HK-2 (cell line): Measurements from ENCODE around the gene DCUN1D3.
"Not testable (repeated sequence)": the region's sequence is repeated elsewhere in the genome, so short reads cannot be mapped to it uniquely, and the experiment has no call there.

Experiments
- DNase-seq: peaks from one replicate; pipeline ENCODE4 v3.0.0-alpha.2; 2018; ENCODE audit not compliant: unreplicated experiment

The DCUN1D3 gene

DNA sequence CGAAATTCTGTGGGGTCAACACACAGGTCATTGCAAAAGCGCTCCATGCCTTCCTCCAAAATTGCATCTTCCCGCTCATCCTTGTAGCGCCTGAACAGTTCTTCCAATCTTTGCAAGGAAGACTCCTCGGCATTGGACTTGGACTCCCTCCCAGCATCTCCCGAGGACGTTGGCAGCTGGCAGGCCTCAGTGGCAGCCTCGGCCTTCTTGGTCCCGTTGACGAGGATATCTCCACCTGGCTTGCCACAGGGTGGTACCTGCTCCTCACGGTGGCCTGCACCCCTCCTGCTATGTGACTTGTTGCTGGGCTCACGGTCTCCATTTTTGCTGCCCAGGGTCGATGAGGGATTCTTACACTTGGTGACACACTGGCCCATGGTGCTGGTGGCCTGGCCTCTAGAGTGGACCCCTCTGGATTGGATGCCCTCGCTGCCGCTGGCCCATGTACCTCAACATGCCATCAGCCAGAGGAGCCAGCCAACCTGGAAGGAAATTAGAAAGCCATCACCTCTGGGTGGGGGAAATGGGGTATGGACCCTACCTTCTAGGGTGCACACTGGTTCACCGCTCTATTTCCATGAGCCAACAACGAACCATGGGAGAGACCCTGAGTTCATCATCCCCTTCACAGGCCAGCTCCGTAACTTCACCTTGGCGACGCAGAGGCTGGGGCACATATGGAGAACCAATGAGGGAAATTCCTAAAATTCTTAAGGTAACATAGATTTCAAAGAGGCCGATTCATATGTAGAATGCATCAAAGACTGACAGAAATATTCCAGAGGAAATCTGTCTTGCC is 37.8 kb downstream of the DCUN1D3 start:
- DNase-seq = no peak

DNA sequence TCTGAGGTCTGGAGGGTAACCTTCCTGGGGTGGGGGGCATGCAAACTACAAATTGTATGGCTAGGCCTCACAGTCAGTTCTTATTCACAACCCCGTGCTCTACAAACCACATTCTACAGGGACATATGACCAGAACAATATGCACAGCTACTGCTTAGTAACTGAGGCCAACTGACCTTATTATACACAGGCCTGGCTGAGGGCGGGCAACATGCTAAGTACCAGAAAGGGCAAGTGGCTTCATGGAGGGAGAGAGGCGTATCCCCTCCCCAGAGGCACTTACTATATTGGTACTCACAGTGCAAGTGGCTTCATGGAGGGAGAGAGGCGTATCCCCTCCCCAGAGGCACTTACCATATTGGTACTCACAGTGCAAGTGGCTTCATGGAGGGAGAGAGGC is 39.2 kb downstream of the DCUN1D3 start:
- not testable (repeated sequence) for DNase-seq

DNA sequence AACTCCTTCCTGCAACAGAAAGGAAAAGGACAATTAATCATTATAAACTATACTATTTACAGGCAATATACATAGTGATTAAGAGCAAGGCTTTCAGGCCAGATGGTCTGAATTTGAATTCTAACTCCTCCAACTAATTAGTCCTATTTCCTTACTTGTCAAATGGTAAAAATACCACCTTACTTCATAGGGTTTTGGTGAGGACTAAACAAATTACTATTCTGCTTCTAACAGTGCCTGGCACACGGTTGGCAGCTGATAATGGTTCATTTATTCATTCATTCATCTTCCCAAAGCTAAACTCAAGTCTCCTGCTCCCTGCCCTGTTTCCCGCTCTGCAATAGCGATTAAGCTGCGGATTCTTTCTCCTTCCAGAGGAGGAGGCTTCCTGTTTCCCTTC is 39.8 kb downstream of the DCUN1D3 start:
- DNase-seq = no peak

- no peak for DNase-seq
These were observed 40.5 kb downstream of the DCUN1D3 start for GRCh38 chr16:20859699-20860098.

DNA sequence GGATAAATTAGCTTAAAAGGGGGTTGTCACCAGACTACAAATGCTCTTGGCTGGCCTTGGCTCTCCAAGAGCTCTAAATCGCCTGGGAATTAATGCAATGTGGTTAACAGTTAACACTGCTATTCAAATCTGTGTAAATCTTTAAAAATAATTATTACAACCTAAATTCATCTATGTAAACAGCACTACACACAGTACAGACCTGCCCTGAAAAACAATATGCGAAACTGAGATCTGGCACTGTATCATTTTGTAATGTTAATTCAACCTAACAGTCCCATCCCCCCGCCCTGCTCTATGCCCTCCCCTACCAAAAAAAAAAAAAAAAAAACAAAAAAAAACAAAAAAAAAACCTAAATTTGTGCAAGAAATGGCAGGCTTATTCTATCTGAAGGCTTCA is 40.9 kb downstream of the DCUN1D3 start:
- DNase-seq = no peak

DNA sequence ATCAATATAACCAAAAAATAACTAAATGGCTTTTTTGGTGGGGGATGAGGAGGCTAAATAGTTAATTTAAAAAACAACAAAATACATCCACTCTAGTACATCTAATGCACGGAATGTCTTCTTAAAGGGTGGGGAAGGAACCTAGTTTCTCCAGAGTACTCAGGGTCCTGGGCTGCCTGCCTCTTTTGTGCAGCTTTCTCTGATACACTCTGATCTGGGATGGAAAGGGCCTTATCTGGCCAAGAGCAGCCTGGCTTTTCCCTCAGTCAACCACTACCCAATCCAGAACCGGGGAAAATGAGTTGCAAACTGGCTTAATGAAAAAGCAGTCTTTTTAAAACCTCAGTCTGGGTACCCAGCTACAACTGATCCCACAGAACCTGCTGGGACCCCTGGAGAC is 42.9 kb downstream of the DCUN1D3 start:
- no peak for DNase-seq

DNA sequence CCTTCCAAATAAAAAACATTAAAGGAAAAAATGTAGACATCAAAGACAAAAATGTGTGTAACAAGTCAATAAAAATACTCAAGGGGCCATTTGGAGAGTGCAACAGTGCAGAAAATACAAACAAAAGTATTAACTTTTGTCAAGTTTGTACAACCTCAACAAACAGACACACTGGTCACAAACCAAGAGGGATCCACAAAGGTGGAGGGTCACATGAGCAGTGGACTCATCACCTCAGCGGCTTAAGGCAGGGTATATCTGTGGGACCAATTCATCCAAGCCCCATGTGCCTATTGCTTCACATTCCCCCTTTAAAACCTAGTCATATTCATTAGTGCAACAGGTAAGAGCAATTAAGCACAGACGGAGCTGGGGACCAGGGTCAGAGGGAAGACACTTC is 45.2 kb downstream of the DCUN1D3 start:
- DNase-seq = no peak

GRCh38 chr16:20853981-20854620 is 46.1 kb downstream of the DCUN1D3 start:
- DNase-seq = no peak

- DNase-seq = no peak
These were observed 47.0 kb downstream of the DCUN1D3 start for GRCh38 chr16:20853143-20853542.

GRCh38 chr16:20851601-20852000 is 48.6 kb downstream of the DCUN1D3 start:
- no peak for DNase-seq

DNA sequence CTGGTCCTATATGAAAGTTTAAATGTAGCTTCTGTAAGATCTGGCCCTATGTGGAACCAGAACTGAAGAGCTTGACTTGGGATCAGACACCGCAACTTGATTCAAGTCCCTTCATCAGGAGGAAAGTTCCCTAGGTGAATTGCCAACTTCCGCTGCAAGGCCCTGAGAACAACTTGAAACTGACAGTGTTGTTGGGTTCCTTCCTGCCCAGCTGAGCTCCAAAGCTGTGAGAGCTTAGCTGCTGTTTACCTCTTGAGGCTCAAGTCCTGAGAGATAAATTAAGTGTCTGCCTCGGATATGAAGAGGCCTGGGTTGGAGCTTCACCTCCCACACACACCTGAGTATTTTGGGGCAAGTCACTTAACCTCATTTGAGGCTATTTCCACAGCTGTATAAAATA is 49.2 kb downstream of the DCUN1D3 start:
- DNase-seq = no peak

DNA sequence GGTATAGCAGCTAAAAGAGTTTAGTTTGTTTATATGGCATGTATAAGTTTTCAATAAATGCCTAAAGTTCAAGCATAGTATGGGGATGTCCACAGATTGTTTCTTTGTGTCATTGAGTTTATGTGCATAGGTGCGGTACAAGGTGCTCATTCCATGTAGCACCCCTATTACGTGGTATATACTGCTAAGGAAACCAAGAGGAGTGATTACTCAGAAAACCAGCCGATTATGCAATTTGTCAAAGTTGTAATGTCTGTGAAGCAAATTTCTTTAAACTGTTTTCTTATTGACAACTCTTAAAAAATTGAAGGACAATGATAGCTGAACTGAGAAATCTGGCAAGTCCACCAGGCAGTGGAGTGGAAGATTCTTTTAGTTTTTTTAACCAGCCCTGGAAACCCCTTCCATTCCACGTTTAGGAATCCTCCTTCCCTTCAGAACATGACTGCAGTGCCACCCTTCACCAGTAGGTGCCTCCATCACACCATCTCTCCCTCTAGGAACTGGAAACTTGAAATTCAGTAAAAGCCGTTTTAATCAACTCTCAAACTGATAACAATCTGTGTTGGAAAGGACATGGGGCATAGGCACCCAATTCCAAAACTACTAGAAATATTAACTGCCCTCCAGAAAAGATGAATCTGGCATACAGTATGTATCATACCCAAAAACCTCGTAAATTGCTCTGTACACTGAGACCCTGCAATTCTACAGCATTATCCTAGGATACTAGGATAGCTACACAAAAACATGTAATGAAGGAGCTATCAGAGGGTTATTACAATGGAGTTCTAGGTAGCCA is 50.4 kb downstream of the DCUN1D3 start:
- peak; percentile 47 for DNase-seq

DNA sequence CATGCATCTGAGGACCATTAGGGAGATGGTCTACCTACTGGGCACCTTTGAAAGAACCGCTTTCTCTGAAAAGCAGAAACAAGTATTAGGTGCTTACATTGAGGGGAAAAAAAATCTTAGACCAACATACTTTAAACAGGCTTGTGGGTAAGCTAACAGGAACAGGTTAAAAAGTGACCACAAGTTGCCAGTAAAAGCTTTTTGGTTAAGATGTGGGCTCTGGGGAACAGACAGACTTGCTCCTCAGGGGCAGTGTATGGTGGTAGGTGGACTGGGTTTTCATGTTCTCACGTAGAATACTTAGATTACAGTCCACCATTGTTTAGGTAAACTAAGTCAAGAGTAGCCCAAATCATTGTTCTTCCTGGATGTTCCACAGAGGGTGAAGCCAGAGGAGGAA is 52.6 kb downstream of the DCUN1D3 start:
- DNase-seq = no peak

DNA sequence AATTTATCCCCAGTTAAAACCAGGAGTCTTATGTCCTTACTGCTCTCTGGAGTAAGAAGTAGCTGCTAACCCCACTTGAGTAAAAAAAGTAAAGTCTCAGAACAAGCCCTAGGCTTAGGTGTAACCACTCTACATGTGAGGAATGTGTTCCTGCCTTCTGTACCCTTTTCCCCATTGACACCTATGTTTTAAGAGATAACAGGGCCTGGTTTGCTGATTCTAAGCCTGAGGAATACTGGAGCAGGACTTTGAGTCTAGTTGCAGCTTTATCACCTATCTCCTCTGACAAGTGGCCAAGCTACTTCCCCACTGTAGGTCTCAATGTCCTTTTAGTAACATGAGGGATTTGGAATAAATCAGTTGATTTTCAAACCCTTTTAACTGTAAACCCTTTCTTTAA is 53.6 kb downstream of the DCUN1D3 start:
- no peak for DNase-seq

GRCh38 chr16:20846030-20846429 is 54.1 kb downstream of the DCUN1D3 start:
- DNase-seq = no peak

DNA sequence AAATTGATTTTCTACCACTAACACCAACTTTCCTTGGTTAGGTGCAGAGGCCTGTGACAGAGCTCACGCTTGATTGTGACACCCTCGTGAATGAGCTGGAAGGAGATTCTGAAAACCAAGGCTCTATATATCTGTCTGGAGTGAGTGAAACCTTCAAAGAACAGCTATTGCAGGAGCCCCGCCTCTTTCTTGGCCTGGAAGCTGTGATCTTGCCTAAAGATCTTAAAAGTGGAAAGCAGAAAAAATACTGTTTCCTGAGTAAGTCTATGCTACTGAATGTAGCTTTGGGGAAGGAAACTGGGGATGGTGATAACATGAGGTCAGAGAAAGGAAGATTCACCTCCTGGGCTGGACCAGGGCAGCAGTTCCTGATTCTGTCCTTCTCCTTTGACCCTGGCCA is 55.6 kb downstream of the DCUN1D3 start:
- no peak for DNase-seq

DNA sequence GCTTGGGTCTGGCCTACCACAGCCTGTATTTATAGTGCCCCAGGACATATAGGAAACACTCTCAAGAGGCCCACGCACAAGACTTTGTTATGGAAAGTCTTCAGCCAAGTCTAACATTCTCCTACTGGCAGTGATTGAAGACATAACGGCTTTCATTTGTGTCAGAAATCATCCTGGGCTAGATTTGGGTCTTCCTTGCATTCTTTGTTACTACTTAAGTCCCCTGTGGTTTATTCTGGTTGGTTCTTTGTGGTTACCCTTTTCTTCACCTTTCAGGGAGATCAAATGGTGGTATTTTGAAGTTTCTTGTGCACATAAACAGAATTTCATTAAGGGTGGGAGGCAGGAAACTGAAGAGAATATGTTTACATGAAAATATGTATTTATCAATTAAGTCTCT is 56.1 kb downstream of the DCUN1D3 start:
- no peak for DNase-seq

DNA sequence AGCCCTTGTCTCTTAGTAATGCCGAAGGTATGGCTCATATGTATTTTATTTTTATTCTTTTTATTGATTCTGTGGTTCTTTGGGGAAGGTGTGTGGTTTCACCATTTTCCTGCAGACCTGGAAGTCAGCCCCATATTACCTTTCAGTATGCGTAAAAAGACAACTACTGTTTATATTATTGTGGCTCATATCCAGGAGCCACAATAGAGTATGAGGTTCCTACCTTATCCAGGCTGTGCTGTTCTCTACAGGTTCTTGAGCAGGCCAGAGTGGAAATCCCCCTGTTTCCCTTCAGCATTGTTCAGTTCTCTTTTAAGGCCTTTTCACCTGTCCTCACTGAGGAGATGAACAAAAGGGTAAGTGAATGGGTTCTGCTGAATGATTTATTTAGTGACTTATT is 60.7 kb downstream of the DCUN1D3 start:
- DNase-seq = no peak

- DNase-seq = no peak
These were observed 61.9 kb downstream of the DCUN1D3 start for GRCh38 chr16:20838240-20838639.

GRCh38 chr16:20833086-20833485 is 67.1 kb downstream of the DCUN1D3 start:
- no peak for DNase-seq

DNA sequence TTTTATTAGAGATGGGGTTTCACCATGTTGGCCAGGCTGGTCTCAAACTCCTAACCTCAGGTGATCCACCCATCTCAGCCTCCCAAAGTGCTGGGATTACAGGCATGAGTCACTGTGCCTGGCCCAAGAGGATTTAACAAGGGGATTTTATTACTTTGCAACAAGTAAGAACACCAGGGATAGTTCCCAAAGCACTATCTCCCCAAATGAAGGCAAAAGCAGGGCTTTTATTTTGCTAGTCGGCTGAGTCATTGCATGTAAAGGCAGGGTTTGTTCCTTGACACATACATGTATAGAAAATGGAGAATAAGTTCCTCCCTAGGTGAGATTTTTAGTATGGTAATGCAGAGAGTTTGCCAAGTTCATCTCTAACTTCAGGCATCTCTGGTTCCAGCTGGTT is 69.8 kb downstream of the DCUN1D3 start:
- no peak for DNase-seq

- no peak for DNase-seq
These were observed 70.6 kb downstream of the DCUN1D3 start for GRCh38 chr16:20829536-20829935.

- DNase-seq = no peak
These were observed 74.1 kb downstream of the DCUN1D3 start for GRCh38 chr16:20826039-20826566.
